GM12874 (cell line): Measurements from ENCODE around the gene MUC21.

Source experiments
- CTCF ChIP-seq: IDR thresholded peaks from 2 replicates; pipeline ENCODE4 v1.5.1; 2011; ENCODE audit warnings: low read depth, mild to moderate bottlenecking, control low read depth, low read length, moderate library complexity; ENCODE audit not compliant: insufficient read depth

MUC21 gene

GRCh38 chr6:30972816-30973215 is 10.7 kb upstream of the MUC21 start:
- no peak for TF ChIP-seq CTCF

GRCh38 chr6:30974490-30975252 is 8.8 kb upstream of the MUC21 start:
- no peak for TF ChIP-seq CTCF

GRCh38 chr6:30979141-30979540 is 4.4 kb upstream of the MUC21 start:
- TF ChIP-seq CTCF, result no peak

GRCh38 chr6:30979690-30980089 is 3.8 kb upstream of the MUC21 start:
- TF ChIP-seq CTCF, result no peak

GRCh38 chr6:30981942-30982772 is 1.4 kb upstream of the MUC21 start:
- TF ChIP-seq CTCF, result no peak

- TF ChIP-seq CTCF, result no peak
Measured at GRCh38 chr6:30985490-30985889, 2.0 kb downstream of the MUC21 start.

GRCh38 chr6:30987304-30987703 is 3.8 kb downstream of the MUC21 start:
- no peak for TF ChIP-seq CTCF
